ENCODE data around the gene EEF1AKMT1. TPM values are rescaled to one million over a fixed set of nuclear protein-coding genes. Genes with fewer than 3 reads are reported as not detected.

The EEF1AKMT1 gene
- total RNA-seq, 4 donors from 2014 or later = 7.5 to 15.2 (median 10.3) TPM

DNA sequence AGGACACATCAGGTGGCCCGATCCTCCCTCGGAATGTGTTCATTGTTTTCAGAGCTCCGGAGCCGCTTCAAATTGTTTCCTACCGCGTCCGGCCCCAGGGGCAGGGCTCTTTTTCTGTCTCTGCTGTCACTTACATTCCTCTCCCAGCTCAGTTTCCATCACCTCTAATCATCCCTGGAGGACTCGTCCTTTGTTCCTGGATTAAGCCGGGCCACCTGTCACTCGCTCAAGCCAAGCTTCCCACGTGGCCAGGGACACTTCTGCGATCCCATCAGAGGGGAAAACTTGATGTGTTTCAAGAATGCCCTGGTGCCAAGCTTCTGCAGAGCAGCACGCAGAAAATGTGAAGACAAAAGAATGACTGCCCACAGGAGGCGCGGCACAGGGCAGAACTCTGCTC lies 56.8 kb downstream of the EEF1AKMT1 start:
- DNase-seq = no peak
- Histone ChIP-seq H3K9me3 (no peaks in the 10 kb centered on the region), H3K27me3 (peaks cover 6% of the 10 kb centered on the region), H3K36me3 (no peaks in the 10 kb centered on the region), H3K27ac (no peak overlapping the region), H3K4me3 (replicated peaks in 1 of 3) (no peak overlapping the region), H3K4me1 (peaks cover 6 to 20% of the 10 kb centered on the region in 2 donors)
- TF ChIP-seq, protein P1, sequence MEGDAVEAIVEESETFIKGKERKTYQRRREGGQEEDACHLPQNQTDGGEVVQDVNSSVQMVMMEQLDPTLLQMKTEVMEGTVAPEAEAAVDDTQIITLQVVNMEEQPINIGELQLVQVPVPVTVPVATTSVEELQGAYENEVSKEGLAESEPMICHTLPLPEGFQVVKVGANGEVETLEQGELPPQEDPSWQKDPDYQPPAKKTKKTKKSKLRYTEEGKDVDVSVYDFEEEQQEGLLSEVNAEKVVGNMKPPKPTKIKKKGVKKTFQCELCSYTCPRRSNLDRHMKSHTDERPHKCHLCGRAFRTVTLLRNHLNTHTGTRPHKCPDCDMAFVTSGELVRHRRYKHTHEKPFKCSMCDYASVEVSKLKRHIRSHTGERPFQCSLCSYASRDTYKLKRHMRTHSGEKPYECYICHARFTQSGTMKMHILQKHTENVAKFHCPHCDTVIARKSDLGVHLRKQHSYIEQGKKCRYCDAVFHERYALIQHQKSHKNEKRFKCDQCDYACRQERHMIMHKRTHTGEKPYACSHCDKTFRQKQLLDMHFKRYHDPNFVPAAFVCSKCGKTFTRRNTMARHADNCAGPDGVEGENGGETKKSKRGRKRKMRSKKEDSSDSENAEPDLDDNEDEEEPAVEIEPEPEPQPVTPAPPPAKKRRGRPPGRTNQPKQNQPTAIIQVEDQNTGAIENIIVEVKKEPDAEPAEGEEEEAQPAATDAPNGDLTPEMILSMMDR (IDR thresholded peaks at IDR 0.05) = no peak
- TF ChIP-seq POLR2A (IDR thresholded peaks at IDR 0.05) = no peak
- intact Hi-C loops (cut with DNase I) = loop anchor here (5.0 to 10.0 kb wide), 3 partner anchors 55 to 532 kb away; partner anchors contain the start of gene EEF1AKMT1
- 65 to 66% methylated on average over 15 of the region's 15 CpGs for WGBS, 2 donors

DNA sequence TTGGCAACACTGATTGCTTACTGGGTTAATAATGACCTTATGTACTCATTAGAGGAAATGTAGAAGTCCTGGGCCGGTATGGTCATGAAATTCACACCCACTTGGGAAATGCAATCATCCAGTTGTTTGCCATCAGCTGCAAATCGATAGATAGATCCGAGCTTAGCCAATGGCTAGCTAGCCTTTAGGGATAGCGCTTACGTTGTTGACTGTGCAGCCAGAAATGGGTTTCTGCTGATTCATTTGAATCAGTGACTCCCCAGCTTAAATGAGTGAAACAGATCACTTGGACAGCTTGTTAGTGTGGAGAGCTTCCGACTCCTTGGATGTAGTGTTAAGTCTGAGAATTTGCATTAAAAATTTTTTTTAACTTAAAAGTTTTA lies 58.4 kb downstream of the EEF1AKMT1 start:
- TF ChIP-seq, protein P1 (IDR thresholded peaks at IDR 0.05) = no peak
- TF ChIP-seq POLR2A (IDR thresholded peaks at IDR 0.05) = no peak
- H3K9me3 ChIP-seq = no peaks in the 10 kb centered on the region
- DNase-seq = no peak
- H3K4me3 ChIP-seq (replicated peaks in 1 of 3) = no peak overlapping the region
- no peaks in the 10 kb centered on the region for H3K27me3 ChIP-seq
- no peaks in the 10 kb centered on the region for H3K36me3 ChIP-seq
- WGBS, 2 donors = 68 to 79% methylated on average over 6 of the region's 6 CpGs
- intact Hi-C loops (cut with DNase I) = loop anchor here (5.0 to 10.0 kb wide), 3 partner anchors 57 to 531 kb away; partner anchors contain the start of gene EEF1AKMT1
- peak overlapping the region in 1 of 3 donors; percentile 31 for H3K27ac ChIP-seq
- peaks cover 0 to 11% of the 10 kb centered on the region in 2 donors for H3K4me1 ChIP-seq

DNA sequence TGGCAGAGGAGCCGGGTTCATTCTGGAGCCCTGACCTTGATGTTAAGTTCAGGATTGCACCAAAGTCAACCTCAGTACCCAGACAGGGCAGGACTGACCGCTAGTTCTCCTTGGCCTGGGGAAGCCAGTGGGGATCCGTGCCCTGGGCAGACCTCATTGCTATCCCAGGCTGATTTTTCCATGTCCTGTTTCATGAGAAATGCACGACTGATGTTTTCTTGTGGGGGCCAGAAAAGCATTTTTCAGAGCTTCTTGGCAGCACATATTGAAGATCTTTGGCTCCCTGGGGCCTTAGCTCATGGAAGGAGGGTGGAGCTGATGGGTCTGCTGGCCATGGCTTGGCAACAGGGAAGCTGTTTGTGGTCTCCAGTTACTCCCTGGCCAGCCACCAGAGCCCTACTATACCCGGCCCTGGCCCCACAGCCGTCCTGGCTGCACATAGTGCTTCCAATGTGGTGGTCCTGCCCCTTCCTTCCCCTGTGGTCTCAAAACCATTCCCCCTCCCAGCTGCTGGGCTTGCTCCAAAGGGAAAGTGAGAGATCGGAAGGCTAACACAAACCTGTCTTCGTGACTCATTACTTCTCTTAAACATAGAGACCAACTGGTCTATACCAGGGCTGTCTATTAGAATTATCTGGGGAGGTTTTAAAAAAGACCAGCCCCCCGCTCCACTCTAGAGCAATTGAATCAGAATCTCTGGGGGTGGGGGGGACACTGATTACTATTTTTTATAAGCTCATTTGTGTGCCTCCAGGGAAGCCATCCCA lies 59.0 kb downstream of the EEF1AKMT1 start:
- H3K4me1 ChIP-seq = peaks cover 0 to 11% of the 10 kb centered on the region in 2 donors
- no peaks in the 10 kb centered on the region for H3K36me3 ChIP-seq
- H3K9me3 ChIP-seq = no peaks in the 10 kb centered on the region
- peak; percentile 8 for DNase-seq
- intact Hi-C loops (cut with DNase I) = loop anchor here (5.0 to 10.0 kb wide), 4 partner anchors 58 to 530 kb away; partner anchors contain the start of gene EEF1AKMT1
- H3K27ac ChIP-seq = peak overlapping the region; percentile 31 to 64 (median 52)
- TF ChIP-seq POLR2A (IDR thresholded peaks at IDR 0.05) = no peak
- TF ChIP-seq, protein P1 (IDR thresholded peaks at IDR 0.05) = no peak
- H3K27me3 ChIP-seq = no peaks in the 10 kb centered on the region
- WGBS, 2 donors = 71 to 74% methylated on average over 9 of the region's 9 CpGs
- H3K4me3 ChIP-seq (replicated peaks in 1 of 3) = no peak overlapping the region

DNA sequence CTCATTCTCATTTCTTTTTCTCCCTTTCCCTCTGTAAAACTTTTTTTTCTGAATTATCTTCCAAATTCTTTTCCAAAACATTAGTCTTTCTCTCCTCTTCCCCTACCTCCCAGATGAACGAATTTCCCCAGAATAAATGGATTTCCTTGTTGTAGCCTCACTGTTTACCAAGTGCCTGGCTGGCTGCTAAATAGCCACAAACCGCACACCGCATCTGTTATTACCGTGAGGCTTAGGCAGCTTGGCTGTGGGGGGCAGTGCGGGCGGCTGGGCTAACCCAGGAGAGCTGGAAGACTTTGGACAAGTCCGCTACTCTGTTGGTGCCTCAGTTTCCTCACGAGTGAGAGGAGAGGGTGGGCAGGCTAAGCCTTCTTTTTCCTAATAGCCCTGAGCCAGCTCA lies 59.6 kb downstream of the EEF1AKMT1 start:
- intact Hi-C loops (cut with DNase I) = loop anchor here (5.0 to 10.0 kb wide), 2 partner anchors 217 to 529 kb away; no protein-coding TSS in a partner anchor
- Histone ChIP-seq H3K27me3 (no peaks in the 10 kb centered on the region), H3K27ac (peak overlapping the region; percentile 31 to 64 (median 52)), H3K36me3 (no peaks in the 10 kb centered on the region), H3K4me3 (replicated peaks in 1 of 3) (no peak overlapping the region), H3K4me1 (peaks cover 0 to 16% of the 10 kb centered on the region in 2 donors), H3K9me3 (no peaks in the 10 kb centered on the region)
- TF ChIP-seq, protein P1 (IDR thresholded peaks at IDR 0.05) = no peak
- TF ChIP-seq POLR2A (IDR thresholded peaks at IDR 0.05) = no peak
- no peak for DNase-seq
- WGBS, 2 donors = 71 to 81% methylated on average over 7 to 8 of the region's 8 CpGs

DNA sequence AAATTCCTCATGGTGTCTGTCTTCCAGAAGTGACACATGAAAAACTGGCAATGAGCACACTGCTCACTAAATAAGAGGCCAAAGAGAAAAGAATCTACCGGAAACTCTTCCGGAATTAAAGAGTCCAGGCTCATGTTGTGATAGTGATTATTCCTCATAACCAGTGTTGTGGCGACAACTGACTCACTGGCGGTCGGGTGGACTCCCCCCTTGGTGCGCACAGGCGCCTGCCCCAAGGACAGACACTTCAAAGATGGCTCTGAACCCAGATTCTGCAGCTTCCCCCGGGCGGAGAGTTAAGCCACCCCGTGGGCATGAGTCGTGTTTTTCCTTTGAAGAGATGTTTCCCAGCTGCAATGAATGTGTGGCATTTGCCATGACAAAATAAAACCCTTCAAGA lies 60.0 kb downstream of the EEF1AKMT1 start:
- Histone ChIP-seq H3K4me1 (peaks cover 0 to 16% of the 10 kb centered on the region in 2 donors), H3K36me3 (no peaks in the 10 kb centered on the region), H3K27me3 (no peaks in the 10 kb centered on the region), H3K4me3 (replicated peaks in 1 of 3) (no peak overlapping the region), H3K27ac (peak overlapping the region; percentile 31 to 64 (median 52)), H3K9me3 (no peaks in the 10 kb centered on the region)
- no peak for DNase-seq
- 78 to 80% methylated on average over 11 of the region's 11 CpGs for WGBS, 2 donors
- TF ChIP-seq POLR2A (IDR thresholded peaks at IDR 0.05) = no peak
- TF ChIP-seq, protein P1 (IDR thresholded peaks at IDR 0.05) = no peak
- intact Hi-C loops (cut with DNase I) = loop anchor here (5.0 to 10.0 kb wide), 2 partner anchors 216 to 529 kb away; no protein-coding TSS in a partner anchor
